ACC112 (cell line): ENCODE data around the gene KRT28.
"Not testable (repeated sequence)": the region's sequence is repeated elsewhere in the genome, so short reads cannot be mapped to it uniquely, and the experiment has no call there.

Experiments used
- H2AFZ ChIP-seq: fragments of 200-600 bp; sonication (generic); one replicate; pipeline ENCODE4 v1.6.0; 2017; ENCODE audit warnings: antibody characterized with exemption, low read length; ENCODE audit not compliant: unreplicated experiment
- H3K27ac ChIP-seq: fragments of 200-600 bp; sonication (generic); 2 replicates; pipeline ENCODE4 v1.5.1; 2014; ENCODE audit warnings: low read depth, mild to moderate bottlenecking, antibody characterized with exemption, low read length, moderate library complexity
- H3K27me3 ChIP-seq: fragments of 200-600 bp; sonication (generic); 2 replicates; pipeline ENCODE4 v1.6.1; 2014; ENCODE audit warnings: mild to moderate bottlenecking, antibody characterized with exemption, low read length, moderate library complexity, mixed read lengths; ENCODE audit not compliant: insufficient read depth
- H3K36me3 ChIP-seq: fragments of 200-600 bp; sonication (generic); 2 replicates; pipeline ENCODE4 v1.6.1; 2016; ENCODE audit warnings: mild to moderate bottlenecking, antibody characterized with exemption, low read length, moderate library complexity, mixed read lengths; ENCODE audit not compliant: insufficient read depth
- H3K4me1 ChIP-seq: fragments of 200-600 bp; sonication (generic); one replicate; pipeline ENCODE4 v1.6.1; 2016; ENCODE audit warnings: low read length, mixed read lengths; ENCODE audit not compliant: insufficient read depth, unreplicated experiment, control insufficient read depth
- H3K4me3 ChIP-seq: fragments of 200-600 bp; sonication (generic); 2 replicates; pipeline ENCODE4 v1.5.1; 2014; ENCODE audit warnings: mild to moderate bottlenecking, low read depth, low read length
- H3K79me2 ChIP-seq: fragments of 200-600 bp; sonication (generic); one replicate; pipeline ENCODE4 v1.6.0; 2016; ENCODE audit warnings: low read length; ENCODE audit not compliant: control insufficient read depth, unreplicated experiment, insufficient read depth

Gene KRT28

GRCh38 chr17:40818343-40818732, 18.6 kb upstream of the KRT28 start:
- Histone ChIP-seq H3K4me1 (peaks cover 11% of the 10 kb centered on the region), H3K36me3 (peaks cover 15% of the 10 kb centered on the region), H2AFZ (peak overlapping the region; percentile 79), H3K79me2 (peaks cover 28% of the 10 kb centered on the region), H3K4me3 (peak overlapping the region; percentile 83), H3K27me3 (no peaks in the 10 kb centered on the region), H3K27ac (peak overlapping the region; percentile 78)

GRCh38 chr17:40817103-40817682, 17.4 kb upstream of the KRT28 start:
- Histone ChIP-seq H3K4me1 (peaks cover 11% of the 10 kb centered on the region), H3K27ac (no peak overlapping the region), H3K79me2 (peaks cover 28% of the 10 kb centered on the region), H3K27me3 (no peaks in the 10 kb centered on the region), H3K36me3 (peaks cover 15% of the 10 kb centered on the region), H3K4me3 (no peak overlapping the region; the same call in 1 of the 2 replicates), H2AFZ (no peak overlapping the region)

GRCh38 chr17:40816569-40816968, 16.8 kb upstream of the KRT28 start:
- H2AFZ ChIP-seq, result no peak overlapping the region
- peaks cover 11% of the 10 kb centered on the region for H3K4me1 ChIP-seq
- H3K36me3 ChIP-seq, result peaks cover 15% of the 10 kb centered on the region
- H3K4me3 ChIP-seq, result no peak overlapping the region
- peaks cover 27% of the 10 kb centered on the region for H3K79me2 ChIP-seq
- H3K27ac ChIP-seq, result no peak overlapping the region
- peaks cover 4% of the 10 kb centered on the region; the same call in 1 of the 2 replicates for H3K27me3 ChIP-seq

- Histone ChIP-seq H3K4me1 (peaks cover 11% of the 10 kb centered on the region), H3K36me3 (peaks cover 11% of the 10 kb centered on the region), H3K27ac (no peak overlapping the region), H3K79me2 (peaks cover 23% of the 10 kb centered on the region), H2AFZ (no peak overlapping the region), H3K4me3 (no peak overlapping the region), H3K27me3 (peaks cover 7% of the 10 kb centered on the region)
Observed at GRCh38 chr17:40815381-40815780, 15.6 kb upstream of the KRT28 start.

- H3K4me3 ChIP-seq, H3K4me1 ChIP-seq, H3K27ac ChIP-seq, H2AFZ ChIP-seq: not testable (repeated sequence)
- Histone ChIP-seq H3K36me3 (peaks cover 11% of the 10 kb centered on the region), H3K79me2 (peaks cover 16% of the 10 kb centered on the region), H3K27me3 (peaks cover 10% of the 10 kb centered on the region)
Observed at GRCh38 chr17:40814657-40815056, 14.9 kb upstream of the KRT28 start.

GRCh38 chr17:40813804-40814203, 14.0 kb upstream of the KRT28 start:
- Histone ChIP-seq H2AFZ (no peak overlapping the region), H3K36me3 (peaks cover 11% of the 10 kb centered on the region), H3K4me3 (no peak overlapping the region), H3K27me3 (peaks cover 16% of the 10 kb centered on the region), H3K4me1 (peaks cover 6% of the 10 kb centered on the region), H3K79me2 (peaks cover 12% of the 10 kb centered on the region), H3K27ac (no peak overlapping the region)

GRCh38 chr17:40812639-40813038, 12.9 kb upstream of the KRT28 start:
- Histone ChIP-seq H3K4me1 (peaks cover 6% of the 10 kb centered on the region), H2AFZ (no peak overlapping the region), H3K27ac (no peak overlapping the region), H3K79me2 (peaks cover 6% of the 10 kb centered on the region), H3K36me3 (peaks cover 11% of the 10 kb centered on the region), H3K4me3 (no peak overlapping the region), H3K27me3 (peaks cover 19% of the 10 kb centered on the region)

- no peak overlapping the region for H3K4me3 ChIP-seq
- H3K36me3 ChIP-seq, result no peaks in the 10 kb centered on the region
- no peaks in the 10 kb centered on the region for H3K79me2 ChIP-seq
- H3K4me1 ChIP-seq, result peaks cover 6% of the 10 kb centered on the region
- H3K27me3 ChIP-seq, result peaks cover 40% of the 10 kb centered on the region
- no peak overlapping the region for H3K27ac ChIP-seq
- H2AFZ ChIP-seq, result no peak overlapping the region
Observed at GRCh38 chr17:40810494-40810893, 10.7 kb upstream of the KRT28 start.

GRCh38 chr17:40809721-40810421, 10.1 kb upstream of the KRT28 start:
- Histone ChIP-seq H3K27ac (no peak overlapping the region), H3K79me2 (no peaks in the 10 kb centered on the region), H3K36me3 (no peaks in the 10 kb centered on the region), H3K27me3 (peaks cover 47% of the 10 kb centered on the region), H2AFZ (no peak overlapping the region), H3K4me1 (peaks cover 6% of the 10 kb centered on the region), H3K4me3 (no peak overlapping the region)

- peaks cover 47% of the 10 kb centered on the region for H3K27me3 ChIP-seq
- no peaks in the 10 kb centered on the region for H3K79me2 ChIP-seq
- no peak overlapping the region for H3K27ac ChIP-seq
- no peaks in the 10 kb centered on the region for H3K36me3 ChIP-seq
- peaks cover 6% of the 10 kb centered on the region for H3K4me1 ChIP-seq
- no peak overlapping the region for H2AFZ ChIP-seq
- no peak overlapping the region for H3K4me3 ChIP-seq
Observed at GRCh38 chr17:40806131-40806530, 6.4 kb upstream of the KRT28 start.

- H3K27ac ChIP-seq, result no peak overlapping the region
- no peak overlapping the region for H2AFZ ChIP-seq
- no peaks in the 10 kb centered on the region for H3K4me1 ChIP-seq
- no peak overlapping the region for H3K4me3 ChIP-seq
- H3K79me2 ChIP-seq, result no peaks in the 10 kb centered on the region
- H3K36me3 ChIP-seq, result no peaks in the 10 kb centered on the region
- H3K27me3 ChIP-seq, result peaks cover 58% of the 10 kb centered on the region
Observed at GRCh38 chr17:40803617-40804082, 3.9 kb upstream of the KRT28 start.
